Tibial nerve (tissue), 4 donors: Measurements from ENCODE around the gene DCP2. TPM values are rescaled to one million over a fixed set of nuclear protein-coding genes. Genes with fewer than 3 reads are reported as not detected.
A peak's percentile ranks its signal among the peaks of the same experiment; 100 is the strongest.

ENCODE experiments used
- DNase-seq, 2 donors: peaks; one replicate each; pipeline ENCODE4 v3.0.0-alpha.2; 2019; ENCODE audit warnings: low spot score in 2 of 2
- H3K27ac ChIP-seq, 4 donors: fragments of 200-600 bp; sonication (generic) in 3 of 4; one replicate each; pipeline ENCODE4 v1.5.1; 2017 to 2019; ENCODE audit warnings: mild to moderate bottlenecking in 1 of 4
- H3K27me3 ChIP-seq, 2 donors: fragments of 200-600 bp; sonication (generic) in 1 of 2; one replicate each; pipeline versions ENCODE4 v1.5.1 to v1.6.0; 2017 to 2019
- H3K36me3 ChIP-seq, 3 donors: fragments of 200-600 bp; sonication (generic); one replicate each; pipeline ENCODE4 v1.5.1; 2018 to 2019
- H3K4me1 ChIP-seq, 4 donors: fragments of 200-600 bp; sonication (generic) in 3 of 4; one replicate each; pipeline ENCODE4 v1.5.1; 2017 to 2019
- H3K4me3 ChIP-seq, 4 donors: fragments of 200-600 bp; sonication (generic) in 3 of 4; one replicate each; pipeline ENCODE4 v1.5.1; 2017 to 2019; ENCODE audit warnings: mild to moderate bottlenecking in 1 of 4, moderate library complexity in 1 of 4
- H3K9me3 ChIP-seq, 4 donors: fragments of 200-600 bp; sonication (generic) in 3 of 4; one replicate each; pipeline ENCODE4 v1.5.1; 2017 to 2019
- CTCF ChIP-seq, 5 experiments: fragments of 200-600 bp in 3 of 5; fragments of 450-650 bp in 2 of 5; sonication (generic) in 3 of 5; IDR thresholded peaks; one replicate each; pipeline ENCODE4 v1.5.1; 2016 to 2019; ENCODE audit warnings: antibody characterized with exemption in 5 of 5, mild to moderate bottlenecking in 3 of 5, moderate library complexity in 2 of 5
- EP300 ChIP-seq, 2 donors: sonication (generic); formaldehyde crosslinking; IDR thresholded peaks; one replicate each; pipeline ENCODE4 v1.6.1; 2017; ENCODE audit warnings: antibody characterized with exemption in 2 of 2, mild to moderate bottlenecking in 1 of 2
- POLR2A ChIP-seq, 2 donors: fragments of 450-650 bp; IDR thresholded peaks; one replicate each; pipeline ENCODE4 v1.6.1; 2017; ENCODE audit warnings: antibody characterized with exemption in 2 of 2, mild to moderate bottlenecking in 2 of 2, moderate library complexity in 2 of 2
- WGBS, 2 donors: methylation state at CpG; one replicate each; pipeline ENCODE4 v1.1.5; 2018; 5-methylcytosine and 5-hydroxymethylcytosine counted together
- total RNA-seq, 4 donors: library from RNA; depleted of rRNA; stranded (reverse); fragments of >200 nt; gene quantifications; one replicate each; pipeline ENCODE4 v1.1.0, GENCODE V29; 2016

Gene DCP2
- total RNA-seq, 4 donors from 2014 or later, result 26.7 to 35.3 (median 29.8) TPM

DNA sequence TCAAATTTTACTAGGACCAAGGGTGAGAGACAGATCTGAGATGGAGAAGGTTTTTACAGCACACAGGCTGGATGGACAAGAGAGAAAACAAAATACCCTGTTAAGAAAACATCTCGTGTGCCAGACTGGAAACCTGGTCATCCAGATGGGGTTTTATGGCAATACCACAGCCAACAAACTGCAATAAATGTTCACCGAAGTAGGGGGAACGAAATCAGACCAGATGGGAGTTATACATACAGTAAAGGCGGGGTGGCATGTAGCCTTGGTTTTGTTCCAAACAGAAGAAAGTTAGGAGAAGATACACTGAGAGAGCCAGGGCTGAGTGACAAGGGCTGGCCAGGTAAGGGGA is 63.3 kb downstream of the DCP2 start:
- H3K4me1 ChIP-seq, result peaks cover 0 to 12% (median 0%) of the 10 kb centered on the region in 4 donors
- H3K27me3 ChIP-seq, result no peaks in the 10 kb centered on the region
- H3K36me3 ChIP-seq, result peaks cover 0 to 43% (median 0%) of the 10 kb centered on the region in 3 donors
- DNase-seq, result no peak
- TF ChIP-seq POLR2A (IDR thresholded peaks at IDR 0.05) (no peak), CTCF (IDR thresholded peaks at IDR 0.05) (no peak), EP300 (IDR thresholded peaks at IDR 0.05) (no peak)
- no peak overlapping the region for H3K4me3 ChIP-seq
- H3K27ac ChIP-seq, result no peak overlapping the region
- 79 to 81% methylated on average over 4 of the region's 4 CpGs for WGBS, 2 donors
- H3K9me3 ChIP-seq, result no peaks in the 10 kb centered on the region

DNA sequence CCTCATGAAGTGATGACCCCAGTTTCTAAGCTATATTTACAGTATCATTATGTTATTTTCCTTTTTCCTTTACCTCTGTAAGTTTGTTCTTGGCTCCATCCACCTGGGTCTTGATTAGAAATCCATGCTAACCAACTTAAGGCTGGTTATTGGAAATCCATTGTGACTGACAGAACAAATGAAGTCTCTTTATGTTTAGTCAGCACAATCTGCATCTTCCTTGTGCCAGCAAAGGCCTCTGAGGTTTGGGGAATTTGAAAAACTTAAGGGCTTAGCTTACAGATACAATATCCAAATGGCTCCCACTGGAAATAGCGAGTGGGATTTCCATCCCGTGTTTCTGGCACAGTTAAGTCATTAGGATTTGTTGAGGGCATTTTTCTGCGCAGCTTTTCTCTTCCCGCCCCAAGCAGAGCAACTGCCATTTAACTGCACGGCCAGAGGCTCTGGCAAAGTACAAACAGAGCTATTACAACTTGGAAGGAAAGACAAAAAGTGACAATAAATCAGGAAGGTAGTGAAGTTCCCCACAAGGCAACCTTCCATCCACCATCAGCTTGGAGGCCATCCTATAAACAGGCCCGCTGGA is 64.2 kb downstream of the DCP2 start:
- TF ChIP-seq POLR2A (IDR thresholded peaks at IDR 0.05) (no peak), EP300 (IDR thresholded peaks at IDR 0.05) (no peak), CTCF (IDR thresholded peaks at IDR 0.05) (no peak)
- H3K9me3 ChIP-seq, result no peaks in the 10 kb centered on the region
- no peak overlapping the region for H3K27ac ChIP-seq
- no peak for DNase-seq
- H3K27me3 ChIP-seq, result no peaks in the 10 kb centered on the region
- H3K4me3 ChIP-seq, result no peak overlapping the region
- H3K36me3 ChIP-seq, result peaks cover 0 to 43% (median 0%) of the 10 kb centered on the region in 3 donors
- WGBS, 2 donors, result 73 to 82% methylated on average over 6 of the region's 6 CpGs
- peaks cover 0 to 9% (median 0%) of the 10 kb centered on the region in 4 donors for H3K4me1 ChIP-seq

- whole genome bisulfite sequencing, 2 donors, result 57 to 62% methylated on average over 4 of the region's 4 CpGs
- Histone ChIP-seq H3K27me3 (no peaks in the 10 kb centered on the region), H3K4me3 (no peak overlapping the region), H3K9me3 (no peaks in the 10 kb centered on the region), H3K36me3 (peaks cover 0 to 38% (median 0%) of the 10 kb centered on the region in 3 donors), H3K27ac (peak overlapping the region in 1 of 4 donors; percentile 40), H3K4me1 (peaks cover 0 to 16% (median 0%) of the 10 kb centered on the region in 4 donors)
- no peak for TF ChIP-seq POLR2A (IDR thresholded peaks at IDR 0.05)
- no peak for TF ChIP-seq EP300 (IDR thresholded peaks at IDR 0.05)
- TF ChIP-seq CTCF (IDR thresholded peaks at IDR 0.05), result no peak
- DNase-seq, result no peak
Measured at GRCh38 chr5:113042491-113043243, 66.1 kb downstream of the DCP2 start.

GRCh38 chr5:113043491-113043931 is 66.9 kb downstream of the DCP2 start:
- peak in 1 of 2 donors; percentile 28 for DNase-seq
- TF ChIP-seq EP300 (IDR thresholded peaks at IDR 0.05) (peak in 1 of 2 donors; percentile 28), POLR2A (IDR thresholded peaks at IDR 0.05) (no peak), CTCF (IDR thresholded peaks at IDR 0.05) (peak in 2 of 5 experiments; percentile 6 to 8)

More at GRCh38 chr5:113043491-113043931, 66.9 kb downstream of the DCP2 start:
- Histone ChIP-seq H3K27ac (peak overlapping the region in 1 of 4 donors; percentile 40), H3K27me3 (no peaks in the 10 kb centered on the region), H3K9me3 (no peaks in the 10 kb centered on the region), H3K4me3 (no peak overlapping the region), H3K4me1 (peaks cover 0 to 16% (median 0%) of the 10 kb centered on the region in 4 donors), H3K36me3 (peaks cover 0 to 38% (median 0%) of the 10 kb centered on the region in 3 donors)
- WGBS, 2 donors, result 52 to 53% methylated on average over 9 to 16 of the region's 16 CpGs
